GM13977 (cell line): ENCODE results near the gene FKBP6.
"Not testable (repeated sequence)": the region's sequence is repeated elsewhere in the genome, so short reads cannot be mapped to it uniquely, and the experiment has no call there.

Experiments used
- DNase-seq: peaks from one replicate; pipeline ENCODE4 v3.0.0; 2012; ENCODE audit warnings: low spot score
- in situ Hi-C: fragments of 300-500 bp; cut with MboI; formaldehyde crosslinking; loops from one replicate; pipeline ENCODE4 v1.12.0; 2022; ENCODE audit warnings: low sequenced_read_pairs, low pct_unique_long_range_greater_than_20kb, mixed read lengths, inconsistent platforms; ENCODE audit not compliant: unreplicated experiment
- TF ChIP-seq, protein P1 (sequence below): IDR thresholded peaks from 2 replicates; pipeline ENCODE4 v1.5.1; 2012; ENCODE audit warnings: mild to moderate bottlenecking, control low read depth; ENCODE audit not compliant: insufficient read depth; ENCODE audit errors: extremely low read depth, missing control alignments

Gene FKBP6

DNA sequence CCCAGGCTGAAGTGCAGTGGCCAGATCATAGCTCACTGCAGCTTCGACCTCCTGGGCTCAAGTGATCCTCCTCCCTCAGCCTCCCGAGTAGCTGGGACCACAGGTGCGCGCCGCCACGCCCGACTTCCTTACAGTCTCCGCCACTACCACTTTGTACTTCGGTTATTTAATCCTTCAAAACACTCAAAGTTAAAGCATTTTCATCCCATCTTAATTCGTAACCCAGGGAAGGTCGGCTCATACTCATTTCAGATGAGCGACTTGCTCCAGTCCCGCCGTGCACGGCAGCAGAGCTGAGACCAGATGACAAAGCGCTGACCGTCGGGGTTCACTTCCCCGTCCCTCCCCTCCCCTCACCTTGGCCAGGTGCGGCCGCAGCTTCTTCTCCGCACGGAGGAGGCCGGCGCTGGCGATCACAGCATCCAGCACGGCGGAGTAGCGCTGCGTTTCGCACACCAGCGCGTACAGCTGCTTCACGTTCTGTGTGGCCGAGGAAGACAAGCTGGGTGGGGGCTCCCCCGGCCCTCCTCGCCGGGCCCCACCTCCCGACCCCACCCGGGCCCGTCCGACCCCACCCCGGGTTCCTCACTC is 19.8 kb upstream of the FKBP6 start:
- in situ Hi-C loops: no loop called here
- TF ChIP-seq, protein P1, sequence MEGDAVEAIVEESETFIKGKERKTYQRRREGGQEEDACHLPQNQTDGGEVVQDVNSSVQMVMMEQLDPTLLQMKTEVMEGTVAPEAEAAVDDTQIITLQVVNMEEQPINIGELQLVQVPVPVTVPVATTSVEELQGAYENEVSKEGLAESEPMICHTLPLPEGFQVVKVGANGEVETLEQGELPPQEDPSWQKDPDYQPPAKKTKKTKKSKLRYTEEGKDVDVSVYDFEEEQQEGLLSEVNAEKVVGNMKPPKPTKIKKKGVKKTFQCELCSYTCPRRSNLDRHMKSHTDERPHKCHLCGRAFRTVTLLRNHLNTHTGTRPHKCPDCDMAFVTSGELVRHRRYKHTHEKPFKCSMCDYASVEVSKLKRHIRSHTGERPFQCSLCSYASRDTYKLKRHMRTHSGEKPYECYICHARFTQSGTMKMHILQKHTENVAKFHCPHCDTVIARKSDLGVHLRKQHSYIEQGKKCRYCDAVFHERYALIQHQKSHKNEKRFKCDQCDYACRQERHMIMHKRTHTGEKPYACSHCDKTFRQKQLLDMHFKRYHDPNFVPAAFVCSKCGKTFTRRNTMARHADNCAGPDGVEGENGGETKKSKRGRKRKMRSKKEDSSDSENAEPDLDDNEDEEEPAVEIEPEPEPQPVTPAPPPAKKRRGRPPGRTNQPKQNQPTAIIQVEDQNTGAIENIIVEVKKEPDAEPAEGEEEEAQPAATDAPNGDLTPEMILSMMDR: no peak
- DNase-seq: peak; percentile 49

DNA sequence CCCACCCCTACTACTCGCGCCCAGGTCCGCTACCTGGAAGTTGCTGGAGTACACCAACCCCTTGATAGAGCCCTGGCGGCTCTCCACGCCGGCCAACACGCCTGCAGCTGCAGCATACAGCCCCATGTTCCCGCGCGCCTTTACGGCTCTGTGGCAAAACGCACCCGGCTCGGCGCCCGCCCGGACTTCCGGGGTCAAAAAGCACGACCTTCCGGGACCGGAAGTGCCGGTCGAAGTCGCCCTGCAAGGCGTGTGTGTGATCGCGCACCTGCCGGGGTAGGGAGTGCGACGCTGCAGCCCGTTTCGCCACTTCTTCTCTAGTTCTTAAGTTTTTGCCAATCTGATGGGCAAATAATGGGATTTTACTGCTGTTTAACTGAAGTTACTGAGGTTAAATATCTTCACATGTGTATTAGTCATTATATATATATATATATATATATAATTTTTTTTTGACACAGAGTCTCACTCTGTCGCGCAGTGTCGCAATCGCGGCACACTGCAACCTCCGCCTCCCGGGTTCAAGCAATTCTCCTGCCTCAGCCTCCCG is 19.2 kb upstream of the FKBP6 start, which contains the start of gene NSUN5:
Gene NSUN5 (minus strand): TSS at position 162 of the 550 bp plus-strand sequence. CDS start 36 bp downstream, at position 126.
- in situ Hi-C loops: no loop called here
- DNase-seq: peak; percentile 95
- TF ChIP-seq, protein P1: no peak

DNA sequence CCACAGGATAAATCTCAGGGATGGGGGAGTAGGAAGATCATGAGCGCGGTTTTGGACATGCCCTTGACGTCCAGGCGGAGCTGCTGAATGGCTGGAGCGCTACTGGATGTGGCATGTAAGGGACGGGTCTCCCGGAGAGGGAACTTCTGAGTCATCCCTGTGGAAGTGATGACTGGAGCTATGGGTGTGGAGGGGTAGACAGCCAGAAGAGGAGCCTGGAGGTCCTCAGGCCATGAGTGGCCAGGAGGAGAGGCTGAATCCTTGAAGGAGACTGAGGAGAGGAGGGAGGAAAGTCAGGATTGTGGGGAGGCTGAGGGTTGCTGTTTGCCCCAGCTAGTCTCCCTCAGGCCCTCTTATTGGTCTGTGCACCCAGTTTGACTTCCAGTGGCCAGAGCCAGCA is 16.5 kb upstream of the FKBP6 start:
- in situ Hi-C loops, DNase-seq: not testable (repeated sequence)

DNA sequence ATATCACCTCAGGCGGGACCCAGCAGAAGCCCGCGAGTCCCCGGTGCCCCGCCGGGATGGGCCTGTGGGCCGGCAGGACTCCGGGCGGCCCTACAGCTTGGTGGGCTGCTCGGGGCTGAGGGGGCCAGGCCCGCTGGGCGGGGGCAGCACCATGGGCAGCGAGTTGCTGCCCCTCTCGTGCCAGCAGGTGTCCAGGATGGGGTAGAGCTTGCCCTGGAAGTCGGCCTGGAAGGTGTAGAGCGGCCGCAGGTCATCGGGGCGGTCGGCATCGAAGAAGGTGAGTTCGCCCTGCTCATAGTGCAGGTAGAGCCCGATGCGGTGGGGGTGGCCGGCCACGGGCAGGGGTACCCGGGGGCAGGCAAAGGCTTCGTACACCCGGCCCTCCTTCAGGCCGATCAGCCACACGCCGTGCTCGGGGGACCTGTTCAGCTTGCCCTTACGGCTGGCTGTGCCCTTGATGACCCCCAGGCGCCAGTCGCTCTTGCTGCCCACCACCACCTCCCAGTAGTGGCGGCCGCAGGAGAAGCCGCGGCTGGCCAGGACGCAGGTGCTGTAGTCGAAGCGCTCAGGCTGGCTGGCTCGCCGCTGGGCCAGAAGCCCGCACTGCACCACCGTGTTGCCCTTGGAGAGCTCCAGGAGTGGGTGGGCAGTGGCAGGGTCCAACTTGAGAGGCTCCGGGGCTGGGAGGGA is 15.0 kb upstream of the FKBP6 start:
- in situ Hi-C loops: no loop called here

DNA sequence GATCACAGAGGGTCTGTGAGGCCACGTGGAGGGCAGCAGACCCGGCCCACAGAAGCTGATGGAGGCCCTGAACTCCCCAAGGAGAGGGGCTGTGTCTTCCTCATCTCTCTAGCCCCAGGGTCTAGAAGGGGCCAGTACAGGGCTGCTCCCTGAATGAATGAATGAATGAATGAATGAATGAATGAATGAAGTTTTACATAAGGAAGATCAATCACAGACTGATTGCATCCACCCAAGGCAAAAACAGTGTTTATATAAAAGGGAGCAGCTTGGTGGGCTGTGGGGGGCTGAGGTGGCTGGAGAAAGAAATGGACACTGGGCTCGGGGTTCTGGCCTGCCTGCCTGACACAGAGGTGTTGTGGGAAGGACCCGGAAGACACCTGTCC is 14.4 kb upstream of the FKBP6 start:
- in situ Hi-C loops: no loop called here
- TF ChIP-seq, protein P1: no peak
- DNase-seq: no peak

More for the DNA sequence above, 15.0 kb upstream of the FKBP6 start:
- TF ChIP-seq, protein P1: no peak
- DNase-seq: no peak

DNA sequence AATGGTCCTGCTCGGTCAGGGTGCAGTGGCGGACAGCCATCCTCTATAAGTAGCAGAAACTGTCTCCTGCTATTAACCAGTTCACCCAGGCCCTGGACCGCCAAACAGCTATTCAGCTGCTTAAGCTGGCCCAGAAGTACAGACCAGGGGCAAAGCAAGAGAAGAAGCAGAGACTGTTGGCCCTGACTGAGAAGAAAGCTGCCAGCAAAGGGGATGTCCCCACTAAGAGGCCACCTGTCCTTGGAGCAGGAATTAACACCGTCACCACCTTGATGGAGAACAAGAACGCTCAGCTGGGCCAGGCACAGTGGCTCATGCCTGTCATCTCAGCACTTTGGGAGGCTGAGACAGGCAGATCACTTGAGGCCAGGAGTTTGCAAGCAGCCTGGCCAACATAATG is 13.7 kb upstream of the FKBP6 start:
- in situ Hi-C loops: no loop called here
- TF ChIP-seq, protein P1: no peak
- DNase-seq: no peak

DNA sequence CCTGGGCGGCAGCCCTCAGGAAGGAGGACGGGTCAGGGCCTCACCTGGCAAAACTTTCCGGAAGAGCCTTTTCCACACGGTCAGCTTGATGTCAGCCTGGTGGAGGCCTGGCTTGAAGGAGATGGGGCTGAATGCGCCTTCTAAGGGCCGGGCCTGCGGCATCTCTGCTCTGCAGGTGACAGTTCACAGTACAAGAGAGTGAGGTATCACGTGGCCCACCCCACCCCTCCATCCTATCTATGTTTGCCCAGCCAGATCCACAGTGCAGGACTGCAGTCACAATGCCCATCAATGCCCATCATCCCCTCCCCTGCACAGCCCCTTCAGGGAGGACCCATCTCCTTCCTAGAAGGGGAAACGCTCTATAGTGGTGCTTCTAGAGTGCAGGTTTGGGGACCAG is 11.4 kb upstream of the FKBP6 start:
- TF ChIP-seq, protein P1: no peak
- in situ Hi-C loops: no loop called here
- DNase-seq: no peak

DNA sequence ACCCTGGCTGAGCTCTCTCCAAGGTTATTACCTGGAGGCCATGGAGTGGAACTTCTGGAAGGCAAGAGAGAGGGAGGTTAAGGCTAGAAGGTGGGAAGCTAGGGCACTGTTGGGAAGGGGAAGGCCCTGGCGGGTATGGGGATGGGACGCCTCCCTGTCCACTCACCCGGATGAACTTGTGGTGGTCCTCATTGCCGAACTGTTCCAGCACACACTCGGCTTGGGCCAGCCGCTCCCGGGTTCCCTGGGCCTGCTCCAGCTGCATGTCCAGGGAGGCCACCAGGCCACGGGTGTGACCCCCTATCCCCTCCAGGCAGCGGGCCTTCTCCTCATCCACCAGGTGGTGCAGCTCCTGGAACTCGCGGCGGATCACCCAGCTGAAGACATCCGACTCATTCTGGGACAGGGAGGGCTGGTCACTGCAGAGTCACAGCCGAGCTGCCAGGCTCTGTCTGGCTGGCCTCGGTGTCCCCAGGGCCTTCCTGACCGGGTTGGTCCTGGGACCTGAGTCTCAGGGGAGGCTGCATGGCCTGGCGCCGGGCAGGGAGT is 9.2 kb upstream of the FKBP6 start:
- in situ Hi-C loops, DNase-seq: not testable (repeated sequence)

DNA sequence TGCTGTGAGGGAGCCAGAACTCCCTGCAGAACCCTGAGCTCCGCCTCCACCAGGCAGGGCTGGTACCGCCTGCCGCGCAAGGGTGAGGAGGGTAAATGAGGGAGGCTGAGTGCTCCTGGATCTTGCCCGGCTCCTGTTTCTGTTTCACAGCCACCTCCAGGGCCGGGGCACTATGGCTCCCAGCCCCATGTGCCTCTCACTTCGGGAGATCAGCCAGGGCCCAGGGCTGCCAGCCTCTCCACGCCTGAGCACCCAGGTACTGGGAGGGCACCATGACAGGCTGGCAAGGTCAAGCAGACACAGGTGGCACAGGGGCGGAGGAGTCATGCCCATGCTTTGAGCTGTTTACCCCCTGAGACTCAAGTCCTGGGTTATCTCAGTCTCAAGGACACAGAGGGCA is 8.4 kb upstream of the FKBP6 start:
- DNase-seq, in situ Hi-C loops: not testable (repeated sequence)

DNA sequence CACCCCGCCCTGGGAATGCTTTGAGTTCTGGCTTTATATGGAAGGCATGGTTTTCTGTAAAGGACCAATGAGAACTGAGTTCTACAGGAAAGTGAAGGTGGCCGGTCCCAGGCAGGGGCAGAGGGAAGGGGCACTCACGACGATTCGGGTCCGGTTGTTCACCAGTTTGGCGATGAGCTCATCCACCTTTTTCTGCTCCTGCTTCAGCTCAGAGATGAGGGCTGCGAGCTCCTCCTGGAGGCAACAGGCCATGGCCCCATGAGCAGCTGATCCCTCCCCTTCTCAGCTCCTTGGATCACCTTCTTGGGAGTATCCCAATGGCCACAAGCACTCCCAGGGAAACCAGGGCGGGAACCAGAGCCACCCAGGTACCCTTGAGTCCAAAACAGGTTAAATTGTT is 8.0 kb upstream of the FKBP6 start:
- DNase-seq, in situ Hi-C loops: not testable (repeated sequence)
